ENCODE measurements around the gene KIF5A. TPM values are rescaled to one million over a fixed set of nuclear protein-coding genes. Genes with fewer than 3 reads are reported as not detected.
A peak's percentile ranks its signal among the peaks of the same experiment; 100 is the strongest.

The KIF5A gene
- total and polyA plus RNA-seq, 2 of the 13 experiments (the other 11 are each of a cell fraction or from before 2014, with no cell fraction given), result 1.6 to 11.9 TPM

- TF ChIP-seq, protein P1, sequence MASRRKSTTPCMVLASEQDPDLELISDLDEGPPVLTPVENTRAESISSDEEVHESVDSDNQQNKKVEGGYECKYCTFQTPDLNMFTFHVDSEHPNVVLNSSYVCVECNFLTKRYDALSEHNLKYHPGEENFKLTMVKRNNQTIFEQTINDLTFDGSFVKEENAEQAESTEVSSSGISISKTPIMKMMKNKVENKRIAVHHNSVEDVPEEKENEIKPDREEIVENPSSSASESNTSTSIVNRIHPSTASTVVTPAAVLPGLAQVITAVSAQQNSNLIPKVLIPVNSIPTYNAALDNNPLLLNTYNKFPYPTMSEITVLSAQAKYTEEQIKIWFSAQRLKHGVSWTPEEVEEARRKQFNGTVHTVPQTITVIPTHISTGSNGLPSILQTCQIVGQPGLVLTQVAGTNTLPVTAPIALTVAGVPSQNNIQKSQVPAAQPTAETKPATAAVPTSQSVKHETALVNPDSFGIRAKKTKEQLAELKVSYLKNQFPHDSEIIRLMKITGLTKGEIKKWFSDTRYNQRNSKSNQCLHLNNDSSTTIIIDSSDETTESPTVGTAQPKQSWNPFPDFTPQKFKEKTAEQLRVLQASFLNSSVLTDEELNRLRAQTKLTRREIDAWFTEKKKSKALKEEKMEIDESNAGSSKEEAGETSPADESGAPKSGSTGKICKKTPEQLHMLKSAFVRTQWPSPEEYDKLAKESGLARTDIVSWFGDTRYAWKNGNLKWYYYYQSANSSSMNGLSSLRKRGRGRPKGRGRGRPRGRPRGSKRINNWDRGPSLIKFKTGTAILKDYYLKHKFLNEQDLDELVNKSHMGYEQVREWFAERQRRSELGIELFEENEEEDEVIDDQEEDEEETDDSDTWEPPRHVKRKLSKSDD (CRISPR knock-in tag; IDR thresholded peaks at IDR 0.05; ENCODE audit: low read depth), result no peak
- no peak for TF ChIP-seq KMT2B (CRISPR knock-in tag; IDR thresholded peaks at IDR 0.05)
- TF ChIP-seq MAZ (IDR thresholded peaks at IDR 0.05; ENCODE audit: borderline replicate concordance, low read depth, low read length), result no peak
- no peak for TF ChIP-seq MAZ (CRISPR knock-in tag; IDR thresholded peaks at IDR 0.05; ENCODE audit: low read depth)
- no peak for TF ChIP-seq BRD4 (CRISPR knock-in tag; IDR thresholded peaks at IDR 0.05)
- no peak for TF ChIP-seq ZSCAN31 (CRISPR knock-in tag; IDR thresholded peaks at IDR 0.05; ENCODE audit: low read depth)
- no peak for TF ChIP-seq ZNF577 (CRISPR knock-in tag; IDR thresholded peaks at IDR 0.05; ENCODE audit: borderline replicate concordance, low read depth)
- no peak for TF ChIP-seq ZNF280D (CRISPR knock-in tag; IDR thresholded peaks at IDR 0.05)
- no peak for TF ChIP-seq RFX1 (IDR thresholded peaks at IDR 0.05)
- TF ChIP-seq GMEB1 (CRISPR knock-in tag; IDR thresholded peaks at IDR 0.05; ENCODE audit: borderline replicate concordance), result no peak
- no peak for TF ChIP-seq POLR2AphosphoS2 (IDR thresholded peaks at IDR 0.05; ENCODE audit: low read depth, low read length)
- 0 out of 2 replicates have a peak, but pooled peaks have one; percentile 8 for TF ChIP-seq SAP130 (CRISPR knock-in tag; IDR thresholded peaks at IDR 0.05; ENCODE audit: low read depth)
- TF ChIP-seq ZNF761 (CRISPR knock-in tag; conservative IDR thresholded peaks at IDR 0.05), result no peak
- no peak for TF ChIP-seq SMAD9 (CRISPR knock-in tag; IDR thresholded peaks at IDR 0.05)
- TF ChIP-seq ZNF232 (CRISPR knock-in tag; IDR thresholded peaks at IDR 0.05; ENCODE audit: borderline replicate concordance), result no peak
- no peak for TF ChIP-seq EEA1 (CRISPR knock-in tag; IDR thresholded peaks at IDR 0.05; ENCODE audit: borderline replicate concordance)
- no peak for TF ChIP-seq NONO (IDR thresholded peaks at IDR 0.05)
- 0 out of 2 replicates have a peak, but pooled peaks have one; percentile 20 for TF ChIP-seq NONO (CRISPR knock-in tag; conservative IDR thresholded peaks at IDR 0.05)
- TF ChIP-seq, protein P2, sequence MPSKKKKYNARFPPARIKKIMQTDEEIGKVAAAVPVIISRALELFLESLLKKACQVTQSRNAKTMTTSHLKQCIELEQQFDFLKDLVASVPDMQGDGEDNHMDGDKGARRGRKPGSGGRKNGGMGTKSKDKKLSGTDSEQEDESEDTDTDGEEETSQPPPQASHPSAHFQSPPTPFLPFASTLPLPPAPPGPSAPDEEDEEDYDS (CRISPR knock-in tag; IDR thresholded peaks at IDR 0.05), result no peak
- TF ChIP-seq ZNF296 (CRISPR knock-in tag; conservative IDR thresholded peaks at IDR 0.05), result no peak
- TF ChIP-seq ZNF121 (CRISPR knock-in tag; IDR thresholded peaks at IDR 0.05), result no peak
- no peak for TF ChIP-seq DPF2 (CRISPR knock-in tag; IDR thresholded peaks at IDR 0.05; ENCODE audit: borderline replicate concordance, low read depth)
- TF ChIP-seq WIZ (CRISPR knock-in tag; IDR thresholded peaks at IDR 0.05), result no peak
These were observed 55.4 kb downstream of the KIF5A start (continued) for GRCh38 chr12:57604992-57605810.
